ENCODE results near the gene CAB39. TPM values are rescaled to one million over a fixed set of nuclear protein-coding genes. Genes with fewer than 3 reads are reported as not detected.

The CAB39 gene
- total RNA-seq, 4 donors from 2014 or later = 53.0 to 67.1 (median 59.5) TPM

GRCh38 chr2:230779126-230779525, 66.5 kb downstream of the CAB39 start:
- DNase-seq (ENCODE audit: low spot score in 2 of 2) = no peak
- Histone ChIP-seq H3K4me1 (peaks cover 43% of the 10 kb centered on the region), H3K27me3 (no peaks in the 10 kb centered on the region), H3K36me3 (peaks cover 5% of the 10 kb centered on the region), H3K4me3 (no peak overlapping the region), H3K27ac (no peak overlapping the region), H3K9me3 (no peaks in the 10 kb centered on the region)
- TF ChIP-seq POLR2A (IDR thresholded peaks at IDR 0.05) = no peak
- no peak for TF ChIP-seq POLR2AphosphoS5 (IDR thresholded peaks at IDR 0.05)
- TF ChIP-seq EP300 (IDR thresholded peaks at IDR 0.05) = no peak
- no peak for TF ChIP-seq CTCF (IDR thresholded peaks at IDR 0.05)
- WGBS = 54% methylated on average over 1 of the region's 3 CpGs

- H3K27me3 ChIP-seq = no peaks in the 10 kb centered on the region
- H3K4me1 ChIP-seq = peaks cover 38% of the 10 kb centered on the region
- H3K27ac ChIP-seq = no peak overlapping the region
- DNase-seq (ENCODE audit: low spot score in 2 of 2) = no peak
- WGBS = 92% methylated on average over 1 of the region's 1 CpG
- no peaks in the 10 kb centered on the region for H3K9me3 ChIP-seq
- no peak overlapping the region for H3K4me3 ChIP-seq
- TF ChIP-seq CTCF (IDR thresholded peaks at IDR 0.05) (no peak), EP300 (IDR thresholded peaks at IDR 0.05) (no peak), POLR2AphosphoS5 (IDR thresholded peaks at IDR 0.05) (no peak)
- peaks cover 5% of the 10 kb centered on the region for H3K36me3 ChIP-seq
Measured at GRCh38 chr2:230779607-230780006, 67.0 kb downstream of the CAB39 start.

- TF ChIP-seq POLR2A (IDR thresholded peaks at IDR 0.05) = no peak
- TF ChIP-seq POLR2AphosphoS5 (IDR thresholded peaks at IDR 0.05) = no peak
- TF ChIP-seq EP300 (IDR thresholded peaks at IDR 0.05) = no peak
- no peak for TF ChIP-seq CTCF (IDR thresholded peaks at IDR 0.05)
- H3K4me3 ChIP-seq = no peak overlapping the region
- peaks cover 5% of the 10 kb centered on the region for H3K36me3 ChIP-seq
- DNase-seq (ENCODE audit: low spot score in 2 of 2) = no peak
- H3K9me3 ChIP-seq = no peaks in the 10 kb centered on the region
- H3K4me1 ChIP-seq = peaks cover 30% of the 10 kb centered on the region
- no peak overlapping the region for H3K27ac ChIP-seq
- H3K27me3 ChIP-seq = no peaks in the 10 kb centered on the region
- 44% methylated on average over 5 of the region's 5 CpGs for WGBS
Measured at GRCh38 chr2:230781130-230781797, 68.6 kb downstream of the CAB39 start.

GRCh38 chr2:230783101-230783500, 70.5 kb downstream of the CAB39 start:
- 75% methylated on average over 5 of the region's 5 CpGs for WGBS
- H3K27ac ChIP-seq = no peak overlapping the region
- H3K9me3 ChIP-seq = no peaks in the 10 kb centered on the region
- TF ChIP-seq POLR2A (IDR thresholded peaks at IDR 0.05) (no peak), POLR2AphosphoS5 (IDR thresholded peaks at IDR 0.05) (no peak), CTCF (IDR thresholded peaks at IDR 0.05) (no peak), EP300 (IDR thresholded peaks at IDR 0.05) (no peak)
- DNase-seq (ENCODE audit: low spot score in 2 of 2) = no peak
- peaks cover 22% of the 10 kb centered on the region for H3K4me1 ChIP-seq
- no peak overlapping the region for H3K4me3 ChIP-seq
- peaks cover 16% of the 10 kb centered on the region for H3K36me3 ChIP-seq
- H3K27me3 ChIP-seq = no peaks in the 10 kb centered on the region

- DNase-seq (ENCODE audit: low spot score in 2 of 2) = no peak
Measured at GRCh38 chr2:230784795-230785194, 72.2 kb downstream of the CAB39 start.

More at GRCh38 chr2:230784795-230785194, 72.2 kb downstream of the CAB39 start:
- Histone ChIP-seq H3K4me3 (no peak overlapping the region), H3K27me3 (no peaks in the 10 kb centered on the region), H3K4me1 (peaks cover 9% of the 10 kb centered on the region), H3K27ac (no peak overlapping the region), H3K36me3 (peaks cover 22% of the 10 kb centered on the region), H3K9me3 (peaks cover 10% of the 10 kb centered on the region)
- TF ChIP-seq POLR2AphosphoS5 (IDR thresholded peaks at IDR 0.05) (no peak), EP300 (IDR thresholded peaks at IDR 0.05) (no peak), POLR2A (IDR thresholded peaks at IDR 0.05) (no peak), CTCF (IDR thresholded peaks at IDR 0.05) (no peak)
- WGBS = 65% methylated on average over 4 of the region's 4 CpGs
